ENCODE data around the gene ITPKB. TPM values are rescaled to one million over a fixed set of nuclear protein-coding genes. Genes with fewer than 3 reads are reported as not detected.

Gene ITPKB
- total RNA-seq, 1 donor: 7.5 TPM

DNA sequence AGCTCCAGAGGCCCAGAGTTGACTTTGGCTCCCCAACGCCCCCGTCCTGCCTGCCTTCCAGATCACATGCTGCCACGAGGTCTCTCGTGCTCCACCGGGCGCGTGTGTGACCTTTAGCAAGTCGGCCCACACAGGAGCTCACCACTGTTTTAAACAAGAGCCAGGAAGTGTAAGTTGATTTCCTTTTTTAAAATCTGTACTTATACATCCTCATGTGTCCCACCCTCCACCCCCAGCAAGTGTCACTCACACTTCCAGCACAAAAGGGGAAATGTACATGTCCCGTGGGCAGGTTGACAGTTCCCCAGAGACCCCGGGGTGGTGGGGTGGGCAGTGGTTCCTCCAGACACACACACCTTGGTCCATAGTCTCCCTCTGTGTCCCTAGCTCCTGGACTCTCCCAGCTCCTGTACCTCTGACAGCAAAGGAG, 106.1 kb downstream of the ITPKB start:
- no peak overlapping the region for H3K4me3 ChIP-seq (ENCODE audit: low read depth, low read length)
- TF ChIP-seq CTCF (IDR thresholded peaks at IDR 0.05; ENCODE audit: insufficient read depth, low read length): no peak
- no peak for DNase-seq (ENCODE audit: low read depth)

- no peak for DNase-seq (ENCODE audit: low read depth)
- no peak overlapping the region for H3K4me3 ChIP-seq (ENCODE audit: low read depth, low read length)
- TF ChIP-seq CTCF (IDR thresholded peaks at IDR 0.05; ENCODE audit: insufficient read depth, low read length): no peak
These were observed 106.8 kb downstream of the ITPKB start for GRCh38 chr1:226632169-226632879.

- no peak overlapping the region for H3K4me3 ChIP-seq (ENCODE audit: low read depth, low read length)
- DNase-seq (ENCODE audit: low read depth): no peak
- TF ChIP-seq CTCF (IDR thresholded peaks at IDR 0.05; ENCODE audit: insufficient read depth, low read length): no peak
These were observed 107.7 kb downstream of the ITPKB start for GRCh38 chr1:226631229-226632000.

GRCh38 chr1:226630592-226630991, 108.5 kb downstream of the ITPKB start:
- no peak overlapping the region for H3K4me3 ChIP-seq (ENCODE audit: low read depth, low read length)
- TF ChIP-seq CTCF (IDR thresholded peaks at IDR 0.05; ENCODE audit: insufficient read depth, low read length): no peak
- DNase-seq (ENCODE audit: low read depth): no peak

GRCh38 chr1:226629896-226630550, 109.1 kb downstream of the ITPKB start:
- no peak for DNase-seq (ENCODE audit: low read depth)
- H3K4me3 ChIP-seq (ENCODE audit: low read depth, low read length): no peak overlapping the region
- no peak for TF ChIP-seq CTCF (IDR thresholded peaks at IDR 0.05; ENCODE audit: insufficient read depth, low read length)

- DNase-seq (ENCODE audit: low read depth): no peak
- no peak overlapping the region for H3K4me3 ChIP-seq (ENCODE audit: low read depth, low read length)
- no peak for TF ChIP-seq CTCF (IDR thresholded peaks at IDR 0.05; ENCODE audit: insufficient read depth, low read length)
These were observed 109.7 kb downstream of the ITPKB start for GRCh38 chr1:226629210-226629895.

Measured in fibroblast of the aortic adventitia (primary cell).